Superior temporal gyrus (tissue), 1 donor: ENCODE data around the gene PARP4.
"Not testable (repeated sequence)": the region's sequence is repeated elsewhere in the genome, so short reads cannot be mapped to it uniquely, and the experiment has no call there.

Experiments
- DNase-seq: peaks from one replicate; pipeline ENCODE4 v3.0.0-alpha.2; 2016; ENCODE audit errors: extremely low spot score

The PARP4 gene

GRCh38 chr13:24512197-24512907, at the start of gene PARP4:
PARP4 (minus strand) TSS chr13:24512778; CDS start chr13:24503776, 9,002 bp downstream.
- DNase-seq = peak; percentile 64

- DNase-seq = not testable (repeated sequence)
Measured at GRCh38 chr13:24560579-24561187, 48.1 kb upstream of the PARP4 start.

DNA sequence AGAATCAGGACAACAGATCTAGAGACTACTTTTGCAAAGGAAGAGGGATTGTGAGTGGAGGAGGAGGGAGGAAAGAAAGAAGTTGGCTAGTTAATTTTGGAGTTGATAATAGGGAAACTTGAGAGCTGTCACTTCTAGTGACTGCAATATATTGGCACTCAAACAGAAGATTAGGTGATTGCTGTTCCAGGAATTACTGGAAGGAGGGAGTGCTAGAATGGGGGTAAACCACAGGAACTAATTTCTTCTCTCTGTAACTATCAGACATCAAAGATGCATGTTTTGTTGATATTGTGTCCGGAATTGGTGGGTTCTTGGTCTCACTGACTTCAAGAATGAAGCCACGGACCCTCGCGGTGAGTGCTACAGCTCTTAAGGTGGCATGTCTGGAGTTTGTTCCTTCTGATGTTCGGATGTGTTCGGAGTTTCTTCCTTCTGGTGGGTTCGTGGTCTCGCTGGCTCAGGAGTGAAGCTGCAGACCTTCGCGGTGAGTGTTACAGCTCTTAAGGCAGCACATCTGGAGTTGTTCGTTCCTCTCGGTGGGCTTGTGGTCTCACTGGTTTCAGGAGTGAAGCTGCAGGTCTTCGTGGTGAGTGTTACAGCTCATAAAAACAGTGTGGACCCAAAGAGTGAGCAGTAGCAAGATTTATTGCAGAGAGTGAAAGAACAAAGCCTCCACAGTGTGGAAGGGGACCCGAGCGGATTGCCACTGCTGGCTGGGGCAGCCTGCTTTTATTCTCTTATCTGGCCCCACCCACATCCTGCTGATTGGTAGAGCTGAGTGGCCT, 47.0 kb upstream of the PARP4 start:
- not testable (repeated sequence) for DNase-seq

- no peak for DNase-seq
Measured at GRCh38 chr13:24557081-24557480, 44.5 kb upstream of the PARP4 start.

DNA sequence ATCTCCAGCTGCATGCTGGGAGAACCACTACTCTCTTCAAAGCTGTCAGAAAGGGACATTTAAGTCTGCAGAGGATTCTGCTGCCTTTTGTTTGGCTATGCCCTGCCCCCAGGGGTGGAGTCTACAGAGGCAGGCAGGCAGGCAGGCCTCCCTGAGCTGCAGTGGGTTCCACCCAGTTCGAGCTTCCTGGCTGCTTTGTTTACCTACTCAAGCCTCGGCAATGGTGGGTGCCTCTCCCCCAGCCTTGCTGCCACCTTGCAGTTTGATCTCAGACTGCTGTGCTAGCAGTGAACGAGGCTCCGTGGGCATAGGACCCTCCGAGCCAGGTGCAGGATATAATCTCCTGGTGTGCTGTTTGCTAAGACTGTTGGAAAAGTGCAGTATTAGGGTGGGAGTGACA, 41.3 kb upstream of the PARP4 start:
- not testable (repeated sequence) for DNase-seq

GRCh38 chr13:24541476-24542352, 29.1 kb upstream of the PARP4 start:
- DNase-seq = not testable (repeated sequence)

DNA sequence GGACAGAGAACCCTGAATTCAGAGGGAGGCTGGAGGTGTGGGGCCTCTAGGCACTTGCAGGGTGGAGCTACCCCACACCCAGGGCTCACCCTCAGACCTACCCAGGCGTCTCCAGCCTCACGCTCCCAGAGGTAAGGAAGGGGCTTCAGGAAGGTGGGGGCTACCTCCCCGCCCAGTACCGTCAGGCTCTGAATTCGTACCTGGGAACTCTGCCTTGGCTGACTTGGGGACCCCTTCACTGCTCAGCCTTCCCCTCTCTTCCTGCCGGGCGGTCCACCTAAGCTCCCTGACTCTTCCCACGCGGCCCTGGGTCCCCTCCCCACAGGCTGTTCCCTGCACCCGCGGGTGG, 28.5 kb upstream of the PARP4 start:
- no peak for DNase-seq

DNA sequence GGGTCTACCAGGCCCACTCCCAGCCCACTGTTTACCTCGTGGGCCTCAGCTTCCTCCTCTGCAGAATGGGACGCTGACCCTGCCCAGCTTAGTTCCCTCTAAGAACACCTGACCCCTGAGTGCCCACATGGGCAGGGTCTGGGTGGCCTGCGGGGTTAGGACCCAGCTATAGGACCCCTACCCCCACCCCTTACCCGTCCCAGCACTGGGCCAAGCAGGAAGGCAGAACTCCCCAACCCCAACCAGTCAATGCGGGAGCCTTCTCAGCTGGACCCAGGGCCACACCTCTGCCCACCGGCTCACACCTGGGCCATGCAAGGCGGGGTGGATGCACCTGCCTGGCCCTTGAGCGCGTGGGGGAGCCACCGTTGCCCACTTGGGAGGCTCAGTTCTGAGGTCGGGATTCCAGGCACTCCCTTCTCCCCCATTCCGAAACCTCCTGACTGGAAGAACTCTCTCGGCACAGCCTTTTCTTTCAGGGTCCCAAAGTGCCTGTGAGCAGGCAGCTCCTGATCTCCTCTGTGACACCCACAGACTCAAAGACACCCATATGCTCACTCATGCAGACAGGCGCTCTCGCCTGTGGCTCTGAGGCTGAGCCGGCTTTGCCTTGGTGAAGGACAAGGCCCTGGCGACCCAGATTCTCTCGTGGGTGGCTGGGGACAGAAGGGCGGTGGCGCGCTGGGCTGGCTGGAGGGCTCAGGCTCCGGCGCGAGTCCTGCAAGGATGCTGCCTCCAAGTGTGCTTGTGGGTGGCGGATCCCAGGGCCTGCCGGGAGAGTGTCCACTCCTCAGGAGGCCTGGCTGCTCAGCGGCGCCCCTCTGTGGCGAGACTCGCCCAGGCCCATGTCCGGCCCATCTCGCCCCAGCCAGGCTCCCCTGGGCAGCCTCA, 27.9 kb upstream of the PARP4 start:
- DNase-seq = no peak

- DNase-seq = no peak
Measured at GRCh38 chr13:24539500-24540165, 27.1 kb upstream of the PARP4 start.

- DNase-seq = no peak
Measured at GRCh38 chr13:24529478-24529877, 16.9 kb upstream of the PARP4 start.

DNA sequence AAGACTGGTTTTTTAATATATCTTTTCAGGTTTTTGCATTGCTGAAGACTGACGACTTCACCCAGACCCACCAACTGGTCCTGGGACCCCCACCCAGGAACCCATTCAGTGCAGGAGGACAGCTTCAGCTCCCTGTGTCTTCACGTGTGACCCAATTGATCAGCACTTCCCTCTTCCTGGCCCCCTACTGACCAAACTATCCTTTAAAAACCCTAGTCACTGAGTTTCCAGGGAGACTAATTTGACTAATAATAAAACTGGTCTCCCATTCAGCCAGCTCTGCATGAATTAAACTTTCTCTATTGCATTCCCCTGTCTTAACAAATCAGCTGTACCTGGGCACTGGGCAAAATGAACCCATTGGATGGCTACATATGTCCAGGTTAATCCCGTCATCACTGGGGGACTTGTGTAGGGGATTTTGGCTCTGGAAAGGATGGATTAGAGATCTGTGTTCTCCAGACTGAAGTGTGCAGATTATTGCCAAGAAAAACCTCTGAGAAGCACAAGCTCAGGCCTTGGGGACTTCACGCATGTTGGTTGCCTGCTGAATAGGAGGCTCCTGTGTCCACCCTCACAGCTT, 16.3 kb upstream of the PARP4 start:
- no peak for DNase-seq

- no peak for DNase-seq
Measured at GRCh38 chr13:24527266-24527775, 14.7 kb upstream of the PARP4 start.

DNA sequence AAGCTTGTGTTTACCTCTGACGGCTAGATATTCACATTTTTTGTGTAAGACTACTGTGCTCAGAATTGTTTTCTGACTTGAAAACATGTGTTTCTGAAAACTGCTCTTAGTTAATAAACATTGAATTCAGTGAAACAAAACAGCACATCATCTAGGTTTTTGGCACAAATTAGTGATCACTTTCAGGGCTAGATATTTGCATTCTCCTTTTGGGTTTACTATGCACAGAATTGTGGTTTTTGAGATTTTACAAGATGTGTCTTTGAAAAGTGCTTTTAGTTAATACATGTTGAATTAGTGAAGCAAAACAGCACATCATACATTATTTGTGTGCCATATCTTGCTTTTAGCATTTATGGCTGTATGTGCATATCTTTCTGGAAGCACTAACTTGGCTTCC, 8.2 kb upstream of the PARP4 start:
- no peak for DNase-seq

DNA sequence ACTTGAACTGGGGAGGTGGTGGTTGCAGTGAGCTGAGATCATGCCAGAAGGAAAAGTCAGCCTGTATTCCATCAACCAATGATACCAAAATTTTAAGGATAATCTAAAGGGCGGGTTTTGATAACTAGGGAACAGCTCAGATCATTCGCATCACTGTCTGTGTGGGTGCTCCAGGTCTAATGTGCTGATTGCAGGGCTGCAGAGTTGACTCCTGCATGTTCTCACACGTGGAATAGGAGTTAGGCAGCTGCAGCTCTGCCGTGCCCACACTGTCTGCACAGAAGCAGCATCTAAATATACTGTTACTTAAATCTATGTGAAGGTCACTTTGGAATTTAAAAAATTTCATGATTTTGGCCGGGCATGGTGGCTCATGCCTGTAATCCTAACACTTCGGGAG, 4.3 kb upstream of the PARP4 start:
- DNase-seq = no peak

GRCh38 chr13:24512908-24513213, 283 bp upstream of the PARP4 start:
- no peak for DNase-seq

DNA sequence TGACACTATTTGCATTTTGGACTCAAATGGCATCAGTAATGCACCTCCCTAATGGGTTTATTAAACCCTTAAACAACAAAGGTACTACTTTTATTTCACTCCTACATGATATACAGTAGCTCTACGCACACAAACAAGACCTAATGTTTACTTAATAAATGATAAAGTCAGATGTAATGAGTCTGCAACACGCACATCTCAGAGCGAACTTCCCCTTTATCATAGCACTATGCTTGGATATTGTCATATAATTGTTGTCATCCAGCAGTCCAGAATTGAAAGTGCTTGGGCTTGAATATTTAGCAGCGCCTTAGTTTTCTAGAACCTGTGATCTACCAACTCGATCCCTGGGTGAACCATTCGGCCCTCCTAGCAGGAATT, 772 bp downstream of the PARP4 start:
- peak; percentile 31 for DNase-seq

- DNase-seq = no peak
Measured at GRCh38 chr13:24511019-24511815, 1.4 kb downstream of the PARP4 start.

DNA sequence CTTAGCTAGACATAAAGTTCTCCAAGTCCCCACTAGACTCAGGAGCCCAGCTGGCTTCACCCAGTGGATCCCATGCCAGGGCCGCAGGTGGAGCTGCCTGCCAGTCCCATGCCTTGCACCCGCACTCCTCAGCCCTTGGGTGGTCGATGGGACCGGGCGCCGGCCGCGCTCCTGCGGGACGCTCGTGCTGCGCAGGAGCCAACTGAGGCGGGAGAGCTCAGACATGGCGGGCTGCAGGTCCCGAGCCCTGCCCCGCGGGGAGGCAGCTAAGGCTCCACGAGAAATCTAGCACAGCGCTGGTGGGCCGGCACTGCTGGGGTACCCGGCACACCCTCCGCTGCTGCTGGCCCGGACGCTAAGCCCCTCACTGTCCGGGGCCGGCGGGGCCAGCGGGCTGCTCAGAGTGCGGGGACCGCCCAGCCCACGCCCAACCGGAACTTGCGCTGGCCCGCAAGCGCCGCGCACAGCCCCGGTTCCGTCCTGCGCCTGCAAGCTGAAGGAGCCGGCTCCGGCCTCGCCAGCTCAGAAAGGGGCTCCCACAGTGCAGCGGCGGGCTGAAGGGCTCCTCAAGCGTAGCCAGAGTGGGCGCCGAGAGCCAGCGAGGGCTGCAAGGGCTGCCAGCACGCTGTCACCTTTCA, 5.8 kb downstream of the PARP4 start:
- no peak for DNase-seq

DNA sequence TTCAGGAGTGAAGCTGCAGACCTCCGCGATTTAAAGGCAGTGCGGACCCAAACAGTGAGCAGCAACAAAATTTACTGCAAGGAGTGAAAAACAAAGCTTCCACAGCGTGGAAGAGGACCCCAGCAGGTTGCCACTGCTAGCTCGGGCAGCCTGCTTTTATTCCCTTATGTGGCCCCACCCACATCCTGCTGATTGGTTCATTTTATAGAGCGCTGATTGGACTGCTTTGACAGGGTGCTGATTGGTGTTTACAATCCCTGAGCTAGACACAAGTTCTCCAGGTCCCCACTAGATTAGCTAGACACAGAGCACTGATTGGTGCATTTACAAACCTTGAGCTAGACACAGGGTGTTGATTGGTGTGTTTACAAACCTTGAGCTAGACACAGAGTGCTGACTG, 6.3 kb downstream of the PARP4 start:
- not testable (repeated sequence) for DNase-seq
